K562 (cell line): ENCODE results near the gene NAGLU.

Experiments used
- EP300 ChIP-seq: IDR thresholded peaks from 2 replicates; pipeline ENCODE4 v1.6.1; 2012; ENCODE audit warnings: low read length, improper control_type of control experiment
- EZH2 ChIP-seq: IDR thresholded peaks from 2 replicates; pipeline ENCODE4 v1.6.1; 2012; ENCODE audit warnings: low read depth, mild to moderate bottlenecking, inconsistent platforms, low read length, borderline replicate concordance
- POLR2A ChIP-seq: fragments of 450-650 bp; conservative IDR thresholded peaks from 2 replicates; pipeline ENCODE4 v1.6.1; 2016
- PTBP1 ChIP-seq: fragments of 200-400 bp; formaldehyde crosslinking; IDR thresholded peaks from 2 replicates; pipeline ENCODE4 v1.6.1; 2017; ENCODE audit warnings: low read depth, low read length
- RBM34 ChIP-seq: fragments of 200-400 bp; formaldehyde crosslinking; IDR thresholded peaks from 2 replicates; pipeline ENCODE4 v1.6.1; 2018; ENCODE audit warnings: low read length, borderline replicate concordance; ENCODE audit not compliant: insufficient read depth
- SRF ChIP-seq, 2 experiments: fragments of 250-450, 450-650 bp in 1 of 2; sonication (Bioruptor Pico) in 1 of 2; sonication (generic) in 1 of 2; formaldehyde crosslinking; IDR thresholded peaks; 2 replicates each; pipeline versions ENCODE4 v1.5.0 to v1.5.1; 2020 to 2022; ENCODE audit warnings: mild to moderate bottlenecking in 1 of 2, missing genetic modification reagents in 1 of 2
- TCF7 ChIP-seq: sonication (generic); IDR thresholded peaks from 2 replicates; pipeline ENCODE4 v1.6.1; 2016; ENCODE audit warnings: antibody characterized with exemption, borderline replicate concordance
- ZBTB43 ChIP-seq: sonication (generic); formaldehyde crosslinking; IDR thresholded peaks from 2 replicates; pipeline ENCODE4 v1.8.0; 2023; ENCODE audit warnings: mild to moderate bottlenecking, missing genetic modification reagents

GRCh38 chr17:42548993-42549755, 13.1 kb downstream of the NAGLU start:
- TF ChIP-seq ZBTB43 (no peak), EZH2 (no peak), PTBP1 (no peak), TCF7 (no peak), SRF (CRISPR knock-in tag; IDR thresholded peaks at IDR 0.05) (no peak), EP300 (no peak), POLR2A (0 out of 2 replicates have a peak, but pooled peaks have one; percentile 37), RBM34 (no peak)
